D721Med (cell line): ENCODE measurements around the gene CITED2.

ENCODE experiments used
- DNase-seq: peaks from one replicate; pipeline ENCODE4 v3.0.0; 2011; ENCODE audit warnings: low spot score; ENCODE audit not compliant: insufficient read length
- FAIRE-seq: peaks from 2 replicates; lab custom pipeline; 2011; peaks lifted over from hg19 to GRCh38; lab: Jason Lieb, UNC
- TF ChIP-seq, protein P1 (sequence below): IDR thresholded peaks from 2 replicates; pipeline ENCODE4 v1.5.1; 2012; ENCODE audit warnings: mild to moderate bottlenecking, control low read depth; ENCODE audit not compliant: insufficient read depth; ENCODE audit errors: missing control alignments

CITED2 gene, protein sequence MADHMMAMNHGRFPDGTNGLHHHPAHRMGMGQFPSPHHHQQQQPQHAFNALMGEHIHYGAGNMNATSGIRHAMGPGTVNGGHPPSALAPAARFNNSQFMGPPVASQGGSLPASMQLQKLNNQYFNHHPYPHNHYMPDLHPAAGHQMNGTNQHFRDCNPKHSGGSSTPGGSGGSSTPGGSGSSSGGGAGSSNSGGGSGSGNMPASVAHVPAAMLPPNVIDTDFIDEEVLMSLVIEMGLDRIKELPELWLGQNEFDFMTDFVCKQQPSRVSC

DNA sequence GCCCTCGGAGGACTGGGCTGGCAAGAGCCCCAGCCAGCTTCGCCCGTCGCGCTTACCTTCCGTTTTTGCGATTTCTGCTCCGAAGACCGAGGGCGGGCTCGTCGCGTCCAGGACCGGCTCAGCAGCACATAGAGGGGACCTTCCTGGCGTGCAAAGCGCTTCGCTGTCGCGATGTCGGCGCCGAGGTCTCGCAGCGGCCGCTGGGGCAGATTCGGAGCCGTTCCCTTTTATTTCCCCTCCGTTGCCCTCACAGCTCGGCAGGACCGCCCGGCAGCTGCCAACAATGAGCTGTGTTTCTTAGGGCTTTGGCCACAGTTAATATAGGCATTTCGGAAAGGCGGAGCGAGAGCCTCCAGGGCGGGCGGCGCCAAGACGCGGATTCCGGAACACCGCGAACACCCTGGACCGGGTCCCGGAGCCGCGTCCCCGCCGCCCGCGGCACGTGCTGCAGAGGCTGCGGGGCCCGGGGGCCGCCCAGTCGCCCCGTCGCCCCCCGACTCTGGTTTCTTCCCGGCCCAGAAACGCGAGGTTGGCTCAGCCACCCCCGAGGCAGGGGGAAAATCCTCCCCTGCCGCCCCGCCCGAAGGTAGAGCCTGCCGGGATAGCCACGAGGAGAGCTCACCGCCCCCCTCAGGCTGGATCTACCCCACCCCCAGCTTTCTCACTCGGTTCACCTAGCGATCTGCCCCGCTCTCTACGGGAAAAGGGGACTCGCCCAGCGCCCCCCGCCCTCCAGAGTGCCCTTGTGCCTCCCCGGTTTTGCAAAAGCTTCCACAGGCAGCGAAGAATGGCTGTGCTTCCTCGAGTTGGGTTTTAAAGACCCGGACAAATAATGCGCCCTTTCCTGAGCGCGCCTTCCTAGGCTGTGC lies at the start of gene CITED2:
CITED2 (minus strand) TSS at position 292 of the 869 bp plus-strand sequence. CDS start 704 bp downstream, outside the sequence.
- TF ChIP-seq, protein P1, sequence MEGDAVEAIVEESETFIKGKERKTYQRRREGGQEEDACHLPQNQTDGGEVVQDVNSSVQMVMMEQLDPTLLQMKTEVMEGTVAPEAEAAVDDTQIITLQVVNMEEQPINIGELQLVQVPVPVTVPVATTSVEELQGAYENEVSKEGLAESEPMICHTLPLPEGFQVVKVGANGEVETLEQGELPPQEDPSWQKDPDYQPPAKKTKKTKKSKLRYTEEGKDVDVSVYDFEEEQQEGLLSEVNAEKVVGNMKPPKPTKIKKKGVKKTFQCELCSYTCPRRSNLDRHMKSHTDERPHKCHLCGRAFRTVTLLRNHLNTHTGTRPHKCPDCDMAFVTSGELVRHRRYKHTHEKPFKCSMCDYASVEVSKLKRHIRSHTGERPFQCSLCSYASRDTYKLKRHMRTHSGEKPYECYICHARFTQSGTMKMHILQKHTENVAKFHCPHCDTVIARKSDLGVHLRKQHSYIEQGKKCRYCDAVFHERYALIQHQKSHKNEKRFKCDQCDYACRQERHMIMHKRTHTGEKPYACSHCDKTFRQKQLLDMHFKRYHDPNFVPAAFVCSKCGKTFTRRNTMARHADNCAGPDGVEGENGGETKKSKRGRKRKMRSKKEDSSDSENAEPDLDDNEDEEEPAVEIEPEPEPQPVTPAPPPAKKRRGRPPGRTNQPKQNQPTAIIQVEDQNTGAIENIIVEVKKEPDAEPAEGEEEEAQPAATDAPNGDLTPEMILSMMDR: no peak
- DNase-seq: no peak
- FAIRE-seq: no peak

DNA sequence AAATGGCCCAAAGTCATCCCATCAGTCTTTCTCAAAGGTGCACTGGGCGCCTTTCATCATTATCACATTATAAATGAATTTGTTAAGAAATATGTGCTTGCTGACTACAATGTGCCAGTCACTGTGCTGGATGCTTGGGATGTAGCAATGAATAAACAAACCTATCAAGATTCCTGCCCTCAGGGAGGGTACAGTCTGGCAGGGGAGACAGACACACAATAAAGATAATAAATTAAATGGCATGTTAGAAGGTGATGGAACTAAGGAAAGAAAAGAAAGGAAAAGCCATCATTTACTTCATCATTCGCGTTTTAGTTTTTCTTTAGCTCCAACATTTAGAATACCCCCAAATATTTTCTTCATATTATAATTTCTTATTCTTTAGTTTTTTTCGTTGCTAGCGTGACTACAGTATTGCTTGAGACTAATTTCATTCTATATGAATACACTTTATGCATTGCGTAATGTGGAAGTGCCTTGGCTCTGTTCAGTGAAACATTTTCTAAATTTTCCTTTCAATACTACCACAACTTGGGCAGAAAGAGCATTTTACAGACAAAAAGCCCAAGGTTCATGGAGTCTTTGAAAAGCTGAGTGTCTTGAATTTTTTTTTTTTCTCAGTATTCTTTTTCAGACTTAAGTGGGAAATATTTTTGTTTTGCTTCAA lies 48.7 kb upstream of the CITED2 start:
- DNase-seq: no peak
- TF ChIP-seq, protein P1: no peak
- FAIRE-seq: no peak

DNA sequence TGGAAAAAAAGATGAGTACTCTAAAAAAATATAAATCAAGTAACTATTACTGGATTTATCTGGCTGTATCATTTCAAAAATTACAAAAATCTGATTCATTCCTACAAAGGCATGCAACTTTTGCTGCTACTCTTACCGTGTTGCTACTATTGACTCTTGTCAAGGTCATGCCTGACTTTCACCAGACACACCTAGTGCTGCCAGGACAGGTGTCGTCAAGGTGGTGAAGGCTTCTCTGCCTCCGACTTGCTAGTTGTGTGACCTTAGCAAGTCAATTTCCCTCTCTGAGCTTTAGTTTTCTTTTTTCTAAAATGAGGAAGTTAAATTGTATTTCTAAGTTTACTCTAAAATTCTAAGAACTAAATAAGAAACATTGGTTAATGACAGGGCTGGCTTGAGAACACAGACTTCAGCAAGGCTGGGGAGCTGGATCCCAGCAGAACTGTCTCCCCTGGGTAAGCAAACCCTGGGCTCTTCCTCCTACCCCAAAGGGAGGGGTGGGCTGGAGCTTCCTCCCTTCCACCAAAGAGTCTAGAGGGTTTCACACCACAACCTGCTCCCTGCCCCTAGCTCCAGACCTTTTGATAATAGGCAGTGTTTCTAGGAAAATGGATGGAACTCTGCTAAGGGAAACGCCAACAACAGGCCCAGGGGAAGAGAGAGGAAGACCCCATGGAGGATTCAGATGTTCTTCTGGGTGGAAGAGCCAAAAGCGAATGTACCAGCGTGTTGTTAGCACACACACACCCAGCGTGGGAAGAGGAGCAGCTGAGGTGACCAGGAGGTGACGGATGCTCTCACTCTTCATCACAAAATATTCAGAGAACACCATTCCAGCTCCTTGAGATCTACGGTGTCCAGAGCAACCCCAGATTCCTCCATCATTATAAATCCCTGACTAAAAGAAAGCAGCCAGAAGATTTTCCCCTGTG lies 47.9 kb upstream of the CITED2 start:
- TF ChIP-seq, protein P1: no peak
- DNase-seq (no peak), FAIRE-seq (no peak)

DNA sequence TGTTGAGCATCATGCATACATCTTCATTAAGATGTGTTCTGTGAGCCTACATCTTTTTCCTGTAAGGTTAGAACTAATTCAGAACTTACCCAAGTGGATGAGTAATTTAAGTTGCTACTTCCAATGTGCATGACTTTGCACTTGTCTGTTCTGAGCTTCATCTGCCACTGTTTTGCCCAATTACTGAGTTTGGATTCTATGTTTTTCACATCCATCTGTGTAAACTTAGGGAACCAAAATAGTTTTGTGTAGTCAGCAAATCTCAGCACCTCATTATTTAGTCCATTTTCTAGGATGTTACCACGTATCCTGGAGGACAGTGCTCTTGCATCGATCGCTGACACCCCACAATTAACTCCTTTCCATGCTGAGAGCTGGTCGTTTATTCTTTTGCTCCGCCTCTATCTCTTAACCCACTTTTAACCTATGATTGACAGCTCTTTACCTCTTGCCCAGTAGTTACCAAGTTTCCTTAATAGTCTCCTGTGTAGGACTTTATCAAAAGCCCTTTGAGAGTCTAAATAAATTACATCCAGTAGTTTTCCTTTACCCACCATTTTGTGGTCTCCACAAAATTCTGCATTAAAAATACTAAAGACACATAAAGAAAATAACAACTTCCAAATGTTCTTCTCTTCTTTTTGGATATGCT lies 44.2 kb upstream of the CITED2 start:
- no peak for FAIRE-seq
- TF ChIP-seq, protein P1: no peak
- DNase-seq: no peak

DNA sequence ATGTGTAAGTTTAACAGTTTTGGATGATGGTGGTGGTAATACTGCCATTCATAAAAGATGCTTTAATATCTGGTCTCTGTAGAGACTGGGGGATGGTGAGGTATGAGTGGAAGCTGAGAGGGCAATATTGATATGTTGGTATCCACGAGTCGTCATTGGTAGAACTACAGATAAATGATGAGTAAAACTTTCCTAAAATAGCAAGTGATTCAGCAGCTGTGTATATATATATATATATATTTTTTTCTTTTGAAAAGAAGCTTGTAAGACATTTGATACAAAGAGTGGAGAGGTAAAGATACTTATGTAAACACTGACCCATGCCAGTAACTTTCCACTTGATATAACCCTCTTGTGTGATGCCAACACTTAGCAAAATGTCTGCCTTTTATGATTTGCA lies 41.7 kb upstream of the CITED2 start:
- DNase-seq: no peak

More for the DNA sequence above, 41.7 kb upstream of the CITED2 start:
- TF ChIP-seq, protein P1: no peak
- FAIRE-seq: no peak
